Measurements from ENCODE around the gene ACR. TPM values are rescaled to one million over a fixed set of nuclear protein-coding genes. Genes with fewer than 3 reads are reported as not detected.
"Not testable (repeated sequence)": the region's sequence is repeated elsewhere in the genome, so short reads cannot be mapped to it uniquely, and the experiment has no call there.

Gene ACR
- total and polyA plus RNA-seq, 2 of the 13 experiments (the other 11 are each of a cell fraction or from before 2014, with no cell fraction given) = 0.15 TPM; not detected in 1

- not testable (repeated sequence) for H3K9me3 ChIP-seq (ENCODE audit: low read length); FAIRE-seq; BruUV-seq (replicated peaks)
Measured at GRCh38 chr22:50744424-50744823, 6.4 kb downstream of the ACR start.

GRCh38 chr22:50747521-50747920 lies 9.5 kb downstream of the ACR start:
- WGBS (ENCODE audit: low lambda C conversion rate) = 83% methylated on average over 1 of the region's 1 CpG
- BruUV-seq (replicated peaks); ATAC-seq; DNase-seq (ENCODE audit: low spot score); H3K9ac ChIP-seq (ENCODE audit: insufficient read depth, low read depth, low read length); H3K79me2 ChIP-seq (ENCODE audit: insufficient read depth, low read length); H3K27ac ChIP-seq (ENCODE audit: extremely low read length, insufficient read depth, low read length); H3K4me2 ChIP-seq (ENCODE audit: low read depth, low read length); FAIRE-seq; H3K4me1 ChIP-seq (ENCODE audit: insufficient read depth, low read length); in situ Hi-C loops (cut with HindIII; ENCODE audit: extremely low pct_ligation_motif_present, low pct_unique_long_range_greater_than_20kb); CTCF ChIA-PET (ENCODE audit: low intra/inter-chr PET ratio, low total read pairs); POLR2A ChIA-PET; H3K36me3 ChIP-seq (replicated peaks in 1 of 2; ENCODE audit: control insufficient read depth in 1 of 2, insufficient read depth in 2 of 2, low read length in 2 of 2); H3K27me3 ChIP-seq (ENCODE audit: control insufficient read depth in 1 of 2, insufficient read depth in 2 of 2, low read length in 2 of 2); H4K20me1 ChIP-seq (ENCODE audit: insufficient read depth, low read length); H2AFZ ChIP-seq (ENCODE audit: low read length); H3K4me3 ChIP-seq (replicated peaks in 1 of 3; ENCODE audit: insufficient read depth in 1 of 3, low read depth in 2 of 3, low read length in 3 of 3); H3K9me3 ChIP-seq (ENCODE audit: low read length); intact Hi-C loops (cut with micrococcal nuclease; ENCODE audit: unreplicated experiment): not testable (repeated sequence)

More at GRCh38 chr22:50744424-50744823, 6.4 kb downstream of the ACR start:
- H3K27ac ChIP-seq (ENCODE audit: extremely low read length, insufficient read depth, low read length); POLR2A ChIA-PET; CTCF ChIA-PET (ENCODE audit: low intra/inter-chr PET ratio, low total read pairs); H4K20me1 ChIP-seq (ENCODE audit: insufficient read depth, low read length); H3K79me2 ChIP-seq (ENCODE audit: insufficient read depth, low read length); H3K4me2 ChIP-seq (ENCODE audit: low read depth, low read length); DNase-seq (ENCODE audit: low spot score); H3K9ac ChIP-seq (ENCODE audit: insufficient read depth, low read depth, low read length); intact Hi-C loops (cut with micrococcal nuclease; ENCODE audit: unreplicated experiment); ATAC-seq; H2AFZ ChIP-seq (ENCODE audit: low read length); in situ Hi-C loops (cut with HindIII; ENCODE audit: extremely low pct_ligation_motif_present, low pct_unique_long_range_greater_than_20kb); H3K27me3 ChIP-seq (ENCODE audit: control insufficient read depth in 1 of 2, insufficient read depth in 2 of 2, low read length in 2 of 2); H3K4me3 ChIP-seq (replicated peaks in 1 of 3; ENCODE audit: insufficient read depth in 1 of 3, low read depth in 2 of 3, low read length in 3 of 3); H3K4me1 ChIP-seq (ENCODE audit: insufficient read depth, low read length); H3K36me3 ChIP-seq (replicated peaks in 1 of 2; ENCODE audit: control insufficient read depth in 1 of 2, insufficient read depth in 2 of 2, low read length in 2 of 2): not testable (repeated sequence)
- WGBS (ENCODE audit: low lambda C conversion rate) = 53% methylated on average over 2 of the region's 12 CpGs

- H3K4me1 ChIP-seq (ENCODE audit: insufficient read depth, low read length); H3K9me3 ChIP-seq (ENCODE audit: low read length); H3K4me3 ChIP-seq (replicated peaks in 1 of 3; ENCODE audit: insufficient read depth in 1 of 3, low read depth in 2 of 3, low read length in 3 of 3); FAIRE-seq; intact Hi-C loops (cut with micrococcal nuclease; ENCODE audit: unreplicated experiment); H4K20me1 ChIP-seq (ENCODE audit: insufficient read depth, low read length); H3K9ac ChIP-seq (ENCODE audit: insufficient read depth, low read depth, low read length); POLR2A ChIA-PET; H3K79me2 ChIP-seq (ENCODE audit: insufficient read depth, low read length); ATAC-seq; DNase-seq (ENCODE audit: low spot score); H3K4me2 ChIP-seq (ENCODE audit: low read depth, low read length); BruUV-seq (replicated peaks); H3K27ac ChIP-seq (ENCODE audit: extremely low read length, insufficient read depth, low read length); in situ Hi-C loops (cut with HindIII; ENCODE audit: extremely low pct_ligation_motif_present, low pct_unique_long_range_greater_than_20kb); H2AFZ ChIP-seq (ENCODE audit: low read length); H3K27me3 ChIP-seq (ENCODE audit: control insufficient read depth in 1 of 2, insufficient read depth in 2 of 2, low read length in 2 of 2); H3K36me3 ChIP-seq (replicated peaks in 1 of 2; ENCODE audit: control insufficient read depth in 1 of 2, insufficient read depth in 2 of 2, low read length in 2 of 2); CTCF ChIA-PET (ENCODE audit: low intra/inter-chr PET ratio, low total read pairs): not testable (repeated sequence)
- TF ChIP-seq HNRNPL (IDR thresholded peaks at IDR 0.05; ENCODE audit: low read depth, low read length) = 0 out of 2 replicates have a peak, but pooled peaks have one; percentile 57
- 9% methylated on average over 2 of the region's 13 CpGs for WGBS (ENCODE audit: low lambda C conversion rate)
Measured at GRCh38 chr22:50748630-50749029, 10.6 kb downstream of the ACR start.

- WGBS (ENCODE audit: low lambda C conversion rate) = 22% methylated on average over 8 of the region's 9 CpGs
- in situ Hi-C loops (cut with HindIII; ENCODE audit: extremely low pct_ligation_motif_present, low pct_unique_long_range_greater_than_20kb); H2AFZ ChIP-seq (ENCODE audit: low read length); H3K79me2 ChIP-seq (ENCODE audit: insufficient read depth, low read length); H4K20me1 ChIP-seq (ENCODE audit: insufficient read depth, low read length); H3K4me3 ChIP-seq (replicated peaks in 1 of 3; ENCODE audit: insufficient read depth in 1 of 3, low read depth in 2 of 3, low read length in 3 of 3); H3K9ac ChIP-seq (ENCODE audit: insufficient read depth, low read depth, low read length); H3K9me3 ChIP-seq (ENCODE audit: low read length); ATAC-seq; H3K27ac ChIP-seq (ENCODE audit: extremely low read length, insufficient read depth, low read length); CTCF ChIA-PET (ENCODE audit: low intra/inter-chr PET ratio, low total read pairs); H3K4me1 ChIP-seq (ENCODE audit: insufficient read depth, low read length); H3K36me3 ChIP-seq (replicated peaks in 1 of 2; ENCODE audit: control insufficient read depth in 1 of 2, insufficient read depth in 2 of 2, low read length in 2 of 2); intact Hi-C loops (cut with micrococcal nuclease; ENCODE audit: unreplicated experiment); BruUV-seq (replicated peaks); DNase-seq (ENCODE audit: low spot score); H3K27me3 ChIP-seq (ENCODE audit: control insufficient read depth in 1 of 2, insufficient read depth in 2 of 2, low read length in 2 of 2); POLR2A ChIA-PET; H3K4me2 ChIP-seq (ENCODE audit: low read depth, low read length): not testable (repeated sequence)
- peak; percentile 60 for FAIRE-seq
Measured at GRCh38 chr22:50749302-50750074, 11.5 kb downstream of the ACR start.

All from HepG2 (cell line).